ENCODE measurements around the gene EHMT1.
"Not testable (repeated sequence)": the region's sequence is repeated elsewhere in the genome, so short reads cannot be mapped to it uniquely, and the experiment has no call there.

The EHMT1 gene

GRCh38 chr9:137621131-137621757 is 2.4 kb downstream of the EHMT1 start:
- no peaks in the 10 kb centered on the region for H3K27me3 Mint-ChIP-seq
- ATAC-seq, result no peak
- no peak for DNase-seq
- no peaks in the 10 kb centered on the region for H3K9me3 Mint-ChIP-seq
- peaks cover 63% of the 10 kb centered on the region for H3K4me1 Mint-ChIP-seq
- peak overlapping the region in 1 of 2 donors; percentile 27 for H3K27ac Mint-ChIP-seq
- H3K4me3 Mint-ChIP-seq, result peak overlapping the region; percentile 45 to 83

- Mint-ChIP-seq H3K4me3 (peak overlapping the region; percentile 12 to 29), H3K4me1 (peaks cover 64% of the 10 kb centered on the region)
- ATAC-seq, H3K9me3 Mint-ChIP-seq, DNase-seq, H3K27ac Mint-ChIP-seq, H3K27me3 Mint-ChIP-seq: not testable (repeated sequence)
Observed at GRCh38 chr9:137622211-137622610, 3.4 kb downstream of the EHMT1 start.

GRCh38 chr9:137626464-137626863 is 7.7 kb downstream of the EHMT1 start:
- H3K27ac Mint-ChIP-seq, result peak overlapping the region in 1 of 2 donors; percentile 73
- H3K9me3 Mint-ChIP-seq, result no peaks in the 10 kb centered on the region
- no peaks in the 10 kb centered on the region for H3K27me3 Mint-ChIP-seq
- no peak for DNase-seq
- ATAC-seq, result no peak
- H3K4me1 Mint-ChIP-seq, result peaks cover 69% of the 10 kb centered on the region
- H3K4me3 Mint-ChIP-seq, result no peak overlapping the region

GRCh38 chr9:137627406-137627805 is 8.6 kb downstream of the EHMT1 start:
- H3K27me3 Mint-ChIP-seq, ATAC-seq, H3K27ac Mint-ChIP-seq, DNase-seq, H3K9me3 Mint-ChIP-seq: not testable (repeated sequence)
- Mint-ChIP-seq H3K4me3 (peak overlapping the region in 1 of 2 donors; percentile 13), H3K4me1 (peaks cover 72% of the 10 kb centered on the region)

- H3K27me3 Mint-ChIP-seq, result no peaks in the 10 kb centered on the region
- DNase-seq, result no peak
- H3K4me3 Mint-ChIP-seq, result peak overlapping the region; percentile 15 to 30
- H3K27ac Mint-ChIP-seq, result peak overlapping the region in 1 of 2 donors; percentile 29
- H3K4me1 Mint-ChIP-seq, result peaks cover 76% of the 10 kb centered on the region
- H3K9me3 Mint-ChIP-seq, result no peaks in the 10 kb centered on the region
- no peak for ATAC-seq
Observed at GRCh38 chr9:137630126-137630525, 11.3 kb downstream of the EHMT1 start.

GRCh38 chr9:137630679-137631078 is 11.9 kb downstream of the EHMT1 start:
- DNase-seq, result no peak
- no peak for ATAC-seq
- no peaks in the 10 kb centered on the region for H3K27me3 Mint-ChIP-seq
- H3K9me3 Mint-ChIP-seq, result no peaks in the 10 kb centered on the region
- H3K4me1 Mint-ChIP-seq, result peaks cover 71% of the 10 kb centered on the region
- H3K4me3 Mint-ChIP-seq, result peak overlapping the region; percentile 30 to 36
- no peak overlapping the region for H3K27ac Mint-ChIP-seq

GRCh38 chr9:137631345-137632229 is 12.8 kb downstream of the EHMT1 start:
- Mint-ChIP-seq H3K27me3 (no peaks in the 10 kb centered on the region), H3K4me1 (peaks cover 65% of the 10 kb centered on the region), H3K27ac (no peak overlapping the region), H3K9me3 (no peaks in the 10 kb centered on the region), H3K4me3 (no peak overlapping the region)
- no peak for ATAC-seq
- DNase-seq, result no peak

- Mint-ChIP-seq H3K9me3 (no peaks in the 10 kb centered on the region), H3K4me3 (no peak overlapping the region), H3K27ac (peak overlapping the region in 1 of 2 donors; percentile 21), H3K4me1 (peaks cover 67% of the 10 kb centered on the region), H3K27me3 (no peaks in the 10 kb centered on the region)
- DNase-seq, result no peak
- ATAC-seq, result no peak
Observed at GRCh38 chr9:137632230-137633161, 13.7 kb downstream of the EHMT1 start.

- Mint-ChIP-seq H3K9me3 (no peaks in the 10 kb centered on the region), H3K27ac (peak overlapping the region in 1 of 2 donors; percentile 13), H3K4me3 (no peak overlapping the region), H3K4me1 (peaks cover 67% of the 10 kb centered on the region), H3K27me3 (no peaks in the 10 kb centered on the region)
- DNase-seq, result no peak
- ATAC-seq, result no peak
Observed at GRCh38 chr9:137634016-137634415, 15.2 kb downstream of the EHMT1 start.

- Mint-ChIP-seq H3K27ac (peak overlapping the region; percentile 84 to 91), H3K27me3 (no peaks in the 10 kb centered on the region), H3K9me3 (no peaks in the 10 kb centered on the region), H3K4me3 (peak overlapping the region; percentile 75 to 84), H3K4me1 (peaks cover 55% of the 10 kb centered on the region)
- ATAC-seq, result no peak
- no peak for DNase-seq
Observed at GRCh38 chr9:137638680-137639079, 19.9 kb downstream of the EHMT1 start.

- Mint-ChIP-seq H3K27ac (peak overlapping the region; percentile 90 to 96), H3K9me3 (no peaks in the 10 kb centered on the region), H3K4me1 (peaks cover 53% of the 10 kb centered on the region), H3K4me3 (peak overlapping the region; percentile 75 to 84), H3K27me3 (no peaks in the 10 kb centered on the region)
- no peak for DNase-seq
- peak; percentile 80 for ATAC-seq
Observed at GRCh38 chr9:137639303-137640051, 20.7 kb downstream of the EHMT1 start.

- no peak overlapping the region for H3K4me3 Mint-ChIP-seq
- DNase-seq (no peak), ATAC-seq (no peak)
- no peaks in the 10 kb centered on the region for H3K9me3 Mint-ChIP-seq
- no peaks in the 10 kb centered on the region for H3K27me3 Mint-ChIP-seq
- H3K4me1 Mint-ChIP-seq, result peaks cover 52% of the 10 kb centered on the region
- no peak overlapping the region for H3K27ac Mint-ChIP-seq
Observed at GRCh38 chr9:137640862-137641261, 22.1 kb downstream of the EHMT1 start.

GRCh38 chr9:137642118-137642601 is 23.4 kb downstream of the EHMT1 start:
- ATAC-seq, result no peak
- Mint-ChIP-seq H3K27ac (peak overlapping the region in 1 of 2 donors; percentile 37), H3K27me3 (no peaks in the 10 kb centered on the region), H3K9me3 (no peaks in the 10 kb centered on the region), H3K4me1 (peaks cover 61% of the 10 kb centered on the region), H3K4me3 (no peak overlapping the region)
- DNase-seq, result no peak

GRCh38 chr9:137642892-137643291 is 24.1 kb downstream of the EHMT1 start:
- Mint-ChIP-seq H3K4me3 (no peak overlapping the region), H3K27me3 (no peaks in the 10 kb centered on the region), H3K9me3 (no peaks in the 10 kb centered on the region), H3K27ac (no peak overlapping the region), H3K4me1 (peaks cover 65% of the 10 kb centered on the region)
- DNase-seq, result no peak
- ATAC-seq, result no peak

- Mint-ChIP-seq H3K4me3 (no peak overlapping the region), H3K27me3 (no peaks in the 10 kb centered on the region), H3K4me1 (peaks cover 60% of the 10 kb centered on the region), H3K27ac (no peak overlapping the region), H3K9me3 (no peaks in the 10 kb centered on the region)
- DNase-seq (no peak), ATAC-seq (no peak)
Observed at GRCh38 chr9:137643921-137644320, 25.1 kb downstream of the EHMT1 start.
